ENCODE data around the gene EFCAB8.
"Not testable (repeated sequence)": the region's sequence is repeated elsewhere in the genome, so short reads cannot be mapped to it uniquely, and the experiment has no call there.

The EFCAB8 gene

GRCh38 chr20:32885185-32885584 is 26.5 kb downstream of the EFCAB8 start:
- H3K4me3 ChIP-seq (ENCODE audit: low read depth, low read length) = no peak overlapping the region

- H3K4me3 ChIP-seq (ENCODE audit: low read depth, low read length) = no peak overlapping the region
These were observed 27.2 kb downstream of the EFCAB8 start for GRCh38 chr20:32885952-32886351.

- no peak overlapping the region for H3K4me3 ChIP-seq (ENCODE audit: low read depth, low read length)
These were observed 27.9 kb downstream of the EFCAB8 start for GRCh38 chr20:32886652-32887051.

- no peak overlapping the region for H3K4me3 ChIP-seq (ENCODE audit: low read depth, low read length)
These were observed 28.8 kb downstream of the EFCAB8 start for GRCh38 chr20:32887492-32887891.

- no peak overlapping the region for H3K4me3 ChIP-seq (ENCODE audit: low read depth, low read length)
These were observed 29.9 kb downstream of the EFCAB8 start for GRCh38 chr20:32888636-32889035.

- H3K4me3 ChIP-seq (ENCODE audit: low read depth, low read length) = no peak overlapping the region
These were observed 30.6 kb downstream of the EFCAB8 start for GRCh38 chr20:32889281-32889680.

- no peak overlapping the region for H3K4me3 ChIP-seq (ENCODE audit: low read depth, low read length)
These were observed 32.8 kb downstream of the EFCAB8 start for GRCh38 chr20:32891491-32891890.

GRCh38 chr20:32891926-32892660 is 33.4 kb downstream of the EFCAB8 start:
- H3K4me3 ChIP-seq (ENCODE audit: low read depth, low read length) = no peak overlapping the region

- H3K4me3 ChIP-seq (ENCODE audit: low read depth, low read length) = no peak overlapping the region
These were observed 34.7 kb downstream of the EFCAB8 start for GRCh38 chr20:32893263-32894025.

GRCh38 chr20:32894026-32894483 is 35.3 kb downstream of the EFCAB8 start:
- no peak overlapping the region for H3K4me3 ChIP-seq (ENCODE audit: low read depth, low read length)

GRCh38 chr20:32894711-32895355 is 36.1 kb downstream of the EFCAB8 start:
- H3K4me3 ChIP-seq (ENCODE audit: low read depth, low read length) = no peak overlapping the region

GRCh38 chr20:32896521-32897280 is 38.0 kb downstream of the EFCAB8 start:
- H3K4me3 ChIP-seq (ENCODE audit: low read depth, low read length) = no peak overlapping the region

GRCh38 chr20:32898729-32899128 is 40.0 kb downstream of the EFCAB8 start:
- no peak overlapping the region for H3K4me3 ChIP-seq (ENCODE audit: low read depth, low read length)

GRCh38 chr20:32902456-32903420 is 44.0 kb downstream of the EFCAB8 start:
- no peak overlapping the region for H3K4me3 ChIP-seq (ENCODE audit: low read depth, low read length)

GRCh38 chr20:32903666-32904175 is 45.0 kb downstream of the EFCAB8 start:
- no peak overlapping the region for H3K4me3 ChIP-seq (ENCODE audit: low read depth, low read length)

GRCh38 chr20:32904678-32905077 is 46.0 kb downstream of the EFCAB8 start:
- H3K4me3 ChIP-seq (ENCODE audit: low read depth, low read length) = not testable (repeated sequence)

GRCh38 chr20:32906200-32906599 is 47.5 kb downstream of the EFCAB8 start:
- no peak overlapping the region for H3K4me3 ChIP-seq (ENCODE audit: low read depth, low read length)

GRCh38 chr20:32906871-32907495 is 48.3 kb downstream of the EFCAB8 start:
- H3K4me3 ChIP-seq (ENCODE audit: low read depth, low read length) = no peak overlapping the region

GRCh38 chr20:32907886-32908285 is 49.2 kb downstream of the EFCAB8 start:
- no peak overlapping the region for H3K4me3 ChIP-seq (ENCODE audit: low read depth, low read length)

All from iPS-11a (cell line).